ENCODE data around the gene SNX13. TPM values are rescaled to one million over a fixed set of nuclear protein-coding genes. Genes with fewer than 3 reads are reported as not detected.

The SNX13 gene
- total and polyA plus RNA-seq, 9 of the 15 experiments (the other 6 are each of a cell fraction or from before 2014, with no cell fraction given): 5.6 to 33.2 (median 25.4) TPM

DNA sequence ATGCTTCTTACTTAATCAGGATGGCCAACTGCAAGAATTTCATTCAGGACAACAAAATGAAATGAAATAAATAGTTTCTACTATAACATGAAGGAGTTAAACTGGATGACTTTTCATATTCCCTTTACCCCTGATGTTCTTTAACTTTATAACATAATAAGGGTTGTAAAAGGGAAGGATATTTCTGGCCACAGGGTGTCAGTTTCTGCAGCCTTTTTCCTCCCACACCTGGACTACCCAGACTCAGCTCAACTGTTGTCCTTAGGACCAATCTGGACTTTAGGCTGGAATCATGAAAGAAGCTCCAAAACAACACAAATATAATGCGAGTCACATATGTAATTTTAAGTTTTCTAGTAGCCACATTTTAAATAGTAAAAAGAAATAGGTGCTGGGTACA is 44.0 kb upstream of the SNX13 start (continued):
- TF ChIP-seq, protein P1, sequence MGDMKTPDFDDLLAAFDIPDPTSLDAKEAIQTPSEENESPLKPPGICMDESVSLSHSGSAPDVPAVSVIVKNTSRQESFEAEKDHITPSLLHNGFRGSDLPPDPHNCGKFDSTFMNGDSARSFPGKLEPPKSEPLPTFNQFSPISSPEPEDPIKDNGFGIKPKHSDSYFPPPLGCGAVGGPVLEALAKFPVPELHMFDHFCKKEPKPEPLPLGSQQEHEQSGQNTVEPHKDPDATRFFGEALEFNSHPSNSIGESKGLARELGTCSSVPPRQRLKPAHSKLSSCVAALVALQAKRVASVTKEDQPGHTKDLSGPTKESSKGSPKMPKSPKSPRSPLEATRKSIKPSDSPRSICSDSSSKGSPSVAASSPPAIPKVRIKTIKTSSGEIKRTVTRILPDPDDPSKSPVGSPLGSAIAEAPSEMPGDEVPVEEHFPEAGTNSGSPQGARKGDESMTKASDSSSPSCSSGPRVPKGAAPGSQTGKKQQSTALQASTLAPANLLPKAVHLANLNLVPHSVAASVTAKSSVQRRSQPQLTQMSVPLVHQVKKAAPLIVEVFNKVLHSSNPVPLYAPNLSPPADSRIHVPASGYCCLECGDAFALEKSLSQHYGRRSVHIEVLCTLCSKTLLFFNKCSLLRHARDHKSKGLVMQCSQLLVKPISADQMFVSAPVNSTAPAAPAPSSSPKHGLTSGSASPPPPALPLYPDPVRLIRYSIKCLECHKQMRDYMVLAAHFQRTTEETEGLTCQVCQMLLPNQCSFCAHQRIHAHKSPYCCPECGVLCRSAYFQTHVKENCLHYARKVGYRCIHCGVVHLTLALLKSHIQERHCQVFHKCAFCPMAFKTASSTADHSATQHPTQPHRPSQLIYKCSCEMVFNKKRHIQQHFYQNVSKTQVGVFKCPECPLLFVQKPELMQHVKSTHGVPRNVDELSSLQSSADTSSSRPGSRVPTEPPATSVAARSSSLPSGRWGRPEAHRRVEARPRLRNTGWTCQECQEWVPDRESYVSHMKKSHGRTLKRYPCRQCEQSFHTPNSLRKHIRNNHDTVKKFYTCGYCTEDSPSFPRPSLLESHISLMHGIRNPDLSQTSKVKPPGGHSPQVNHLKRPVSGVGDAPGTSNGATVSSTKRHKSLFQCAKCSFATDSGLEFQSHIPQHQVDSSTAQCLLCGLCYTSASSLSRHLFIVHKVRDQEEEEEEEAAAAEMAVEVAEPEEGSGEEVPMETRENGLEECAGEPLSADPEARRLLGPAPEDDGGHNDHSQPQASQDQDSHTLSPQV (IDR thresholded peaks at IDR 0.05): no peak
- TF ChIP-seq SRSF1 (IDR thresholded peaks at IDR 0.05; ENCODE audit: low read depth, low read length): no peak
- TF ChIP-seq USF2 (CRISPR knock-in tag; IDR thresholded peaks at IDR 0.05): no peak

GRCh38 chr7:17983221-17984062 is 43.1 kb upstream of the SNX13 start:
- ATAC-seq (no peak), FAIRE-seq (no peak), DNase-seq (ENCODE audit: extremely low read depth in 1 of 4, low spot score in 3 of 4) (no peak)
- H3K9me1 ChIP-seq (ENCODE audit: control insufficient read depth, insufficient read depth, low read length): no peaks in the 10 kb centered on the region
- H4K20me1 ChIP-seq (replicated peaks; ENCODE audit: control insufficient read depth, insufficient read depth, low read length): no peaks in the 10 kb centered on the region
- ChIA-PET CTCF (ENCODE audit: low intra/inter-chr PET ratio) (no interaction called here), POLR2A (no interaction called here)
- intact Hi-C loops (cut with micrococcal nuclease) (no loop called here), in situ Hi-C loops (cut with MboI) (no loop called here)
- H3K36me3 ChIP-seq (ENCODE audit: control insufficient read depth, insufficient read depth, low read length): no peaks in the 10 kb centered on the region
- H3K9me3 ChIP-seq (replicated peaks; ENCODE audit: control insufficient read depth, insufficient read depth, low read depth, low read length): no peaks in the 10 kb centered on the region
- no peaks in the 10 kb centered on the region for H3K79me2 ChIP-seq (ENCODE audit: control insufficient read depth, insufficient read depth, low read length)
- H3K9ac ChIP-seq (ENCODE audit: insufficient read depth in 1 of 2, low read depth in 2 of 2, low read length in 2 of 2): no peak overlapping the region
- H3K4me1 ChIP-seq (replicated peaks in 1 of 2; ENCODE audit: control insufficient read depth in 2 of 2, insufficient read depth in 2 of 2, low read length in 2 of 2): no peaks in the 10 kb centered on the region
- no peak overlapping the region for H2AFZ ChIP-seq (ENCODE audit: low read depth, low read length)
- no peak overlapping the region for H3K4me3 ChIP-seq
- H3K27me3 ChIP-seq (ENCODE audit: control insufficient read depth in 2 of 2, insufficient read depth in 2 of 2, low read length in 2 of 2): 0 out of 5 replicates have a peak, but pooled peaks cover 0 to 2% of the 10 kb centered on the region in 2 experiments
- no TSS peak for BruUV-seq (replicated peaks)
- H3K27ac ChIP-seq (ENCODE audit: extremely low read depth, low read depth, low read length): no peak overlapping the region
- WGBS (ENCODE audit: insufficient coverage, low coverage, missing lambda C conversion rate): 0% methylated on average over 3 of the region's 3 CpGs
- no peak overlapping the region for H3K4me2 ChIP-seq (ENCODE audit: insufficient read depth, low read length)
- TF ChIP-seq NEUROD1 (IDR thresholded peaks at IDR 0.05; ENCODE audit: borderline replicate concordance, low read depth, low read length, partially characterized antibody) (no peak), ZNF324 (CRISPR knock-in tag; IDR thresholded peaks at IDR 0.05) (no peak), ZNF431 (CRISPR knock-in tag; IDR thresholded peaks at IDR 0.05) (no peak), SETDB1 (IDR thresholded peaks at IDR 0.05; ENCODE audit: low read length) (no peak), NRF1 (conservative IDR thresholded peaks at IDR 0.05 in 1 of 2, IDR thresholded peaks at IDR 0.05 in 1 of 2) (no peak), NCOA6 (IDR thresholded peaks at IDR 0.05) (no peak), ZSCAN32 (CRISPR knock-in tag; IDR thresholded peaks at IDR 0.05) (no peak), HIVEP1 (CRISPR knock-in tag; IDR thresholded peaks at IDR 0.05) (no peak), ZNF76 (CRISPR knock-in tag; IDR thresholded peaks at IDR 0.05; ENCODE audit: borderline replicate concordance) (no peak), ZNF507 (tag; conservative IDR thresholded peaks at IDR 0.05) (no peak), MED1 (CRISPR knock-in tag; IDR thresholded peaks at IDR 0.05; ENCODE audit: borderline replicate concordance) (no peak), PYGO2 (tag; IDR thresholded peaks at IDR 0.05) (no peak)

Measured in K562 (cell line).